DOHH2 (cell line): ENCODE results near the gene MARCHF9.
"Not testable (repeated sequence)": the region's sequence is repeated elsewhere in the genome, so short reads cannot be mapped to it uniquely, and the experiment has no call there.

Experiments used
- H3F3A ChIP-seq: fragments of 200-600 bp; sonication (generic), shearing (Covaris generic); 2 replicates; pipeline ENCODE4 v1.6.0; 2016; ENCODE audit warnings: antibody characterized with exemption, mild to moderate bottlenecking; ENCODE audit not compliant: control insufficient read depth, insufficient read depth
- H3K27ac ChIP-seq: fragments of 200-600 bp; sonication (generic); 2 replicates; pipeline ENCODE4 v1.5.1; 2014; ENCODE audit warnings: low read depth, mild to moderate bottlenecking, low read length, moderate library complexity
- H3K27me3 ChIP-seq: fragments of 200-600 bp; sonication (generic); 2 replicates; pipeline ENCODE4 v1.6.1; 2014; ENCODE audit warnings: mild to moderate bottlenecking, low read length, mixed read lengths; ENCODE audit not compliant: control insufficient read depth
- H3K36me3 ChIP-seq: fragments of 200-600 bp; sonication (generic); 2 replicates; pipeline ENCODE4 v1.6.1; 2014; ENCODE audit warnings: mild to moderate bottlenecking, low read length, moderate library complexity, mixed read lengths; ENCODE audit not compliant: control insufficient read depth
- H3K4me1 ChIP-seq: fragments of 200-600 bp; sonication (generic); 2 replicates; pipeline ENCODE4 v1.6.1; 2014; ENCODE audit warnings: mild to moderate bottlenecking, low read length, mixed read lengths; ENCODE audit not compliant: control insufficient read depth
- H3K4me2 ChIP-seq: fragments of 200-600 bp; sonication (generic); 2 replicates; pipeline ENCODE4 v1.6.0; 2014; ENCODE audit warnings: mild to moderate bottlenecking, low read length, moderate library complexity
- H3K4me3 ChIP-seq: fragments of 200-600 bp; sonication (generic); 2 replicates; pipeline ENCODE4 v1.5.1; 2014; ENCODE audit warnings: mild to moderate bottlenecking, low read length, mixed read lengths
- H3K79me2 ChIP-seq: fragments of 200-600 bp; sonication (generic); 2 replicates; pipeline ENCODE4 v1.6.1; 2014; ENCODE audit warnings: mild to moderate bottlenecking, low read length, mixed read lengths; ENCODE audit not compliant: control insufficient read depth
- H3K9me2 ChIP-seq: fragments of 200-600 bp; sonication (generic); replicated peaks from 2 replicates; pipeline ENCODE4 v1.6.1; 2014; ENCODE audit warnings: mild to moderate bottlenecking, low read length, mixed read lengths; ENCODE audit not compliant: control insufficient read depth
- H3K9me3 ChIP-seq: fragments of 200-600 bp; sonication (generic); 2 replicates; pipeline ENCODE4 v1.6.1; 2014; ENCODE audit warnings: antibody characterized with exemption, low read length, mixed read lengths; ENCODE audit not compliant: control insufficient read depth, insufficient read depth
- H4K20me1 ChIP-seq: fragments of 200-600 bp; sonication (generic); 2 replicates; pipeline ENCODE4 v1.6.0; 2014; ENCODE audit warnings: low read depth, mild to moderate bottlenecking, antibody characterized with exemption, low read length, moderate library complexity; ENCODE audit not compliant: control insufficient read depth, insufficient read depth
- EZH2phosphoT487 ChIP-seq: fragments of 200-600 bp; sonication (generic); IDR thresholded peaks from 2 replicates; pipeline ENCODE4 v1.6.1; 2017; ENCODE audit warnings: borderline replicate concordance, mild to moderate bottlenecking, antibody characterized with exemption, low read length, moderate library complexity, mixed read lengths
- TF ChIP-seq, protein P1 (sequence below): fragments of 200-600 bp; sonication (generic); IDR thresholded peaks from one replicate; pipeline ENCODE4 v1.5.1; 2014; ENCODE audit warnings: antibody characterized with exemption, mild to moderate bottlenecking, low read depth, low read length; ENCODE audit not compliant: poor library complexity, severe bottlenecking

MARCHF9 gene

DNA sequence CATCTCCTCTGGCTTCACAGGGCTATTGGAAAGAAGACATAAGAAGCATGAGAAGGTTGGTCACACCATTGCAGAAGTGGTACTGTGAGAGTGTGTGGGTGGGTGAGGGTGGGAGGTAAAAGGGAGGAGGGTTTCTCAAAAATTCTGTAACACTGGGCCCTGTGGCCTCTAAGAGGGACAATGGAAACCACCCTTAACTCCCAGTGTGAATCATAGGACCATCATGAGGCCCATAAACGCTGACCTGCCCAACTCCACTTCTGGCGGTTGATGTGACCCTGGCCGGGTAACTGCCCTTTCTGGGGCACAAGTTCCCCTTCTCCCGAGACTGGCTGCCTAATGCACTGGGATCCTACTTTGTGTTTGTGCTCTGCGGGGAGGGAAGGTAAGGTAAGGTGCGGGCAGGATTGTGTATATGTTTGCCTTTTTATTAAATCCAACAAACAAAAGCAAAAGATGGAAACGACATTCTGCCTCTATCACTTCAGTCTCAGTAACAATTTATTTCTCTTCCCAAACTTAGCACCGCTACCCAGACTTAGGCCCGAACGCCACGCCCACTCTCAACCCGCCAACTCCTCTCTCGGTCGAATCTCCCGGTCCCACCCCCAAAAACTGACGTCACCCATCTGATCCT lies 16.5 kb downstream of the MARCHF9 start:
- Histone ChIP-seq H3K36me3 (peaks cover 24% of the 10 kb centered on the region), H3K4me3 (peak overlapping the region; percentile 89), H3K27ac (peak overlapping the region; percentile 54), H3K4me1 (peaks cover 23% of the 10 kb centered on the region), H3K79me2 (peaks cover 11% of the 10 kb centered on the region), H3F3A (no peaks in the 10 kb centered on the region), H3K9me3 (no peaks in the 10 kb centered on the region), H4K20me1 (no peaks in the 10 kb centered on the region), H3K27me3 (peaks cover 7% of the 10 kb centered on the region), H3K4me2 (peak overlapping the region; percentile 88), H3K9me2 (no peaks in the 10 kb centered on the region)
- no peak for TF ChIP-seq EZH2phosphoT487
- TF ChIP-seq, protein P1, sequence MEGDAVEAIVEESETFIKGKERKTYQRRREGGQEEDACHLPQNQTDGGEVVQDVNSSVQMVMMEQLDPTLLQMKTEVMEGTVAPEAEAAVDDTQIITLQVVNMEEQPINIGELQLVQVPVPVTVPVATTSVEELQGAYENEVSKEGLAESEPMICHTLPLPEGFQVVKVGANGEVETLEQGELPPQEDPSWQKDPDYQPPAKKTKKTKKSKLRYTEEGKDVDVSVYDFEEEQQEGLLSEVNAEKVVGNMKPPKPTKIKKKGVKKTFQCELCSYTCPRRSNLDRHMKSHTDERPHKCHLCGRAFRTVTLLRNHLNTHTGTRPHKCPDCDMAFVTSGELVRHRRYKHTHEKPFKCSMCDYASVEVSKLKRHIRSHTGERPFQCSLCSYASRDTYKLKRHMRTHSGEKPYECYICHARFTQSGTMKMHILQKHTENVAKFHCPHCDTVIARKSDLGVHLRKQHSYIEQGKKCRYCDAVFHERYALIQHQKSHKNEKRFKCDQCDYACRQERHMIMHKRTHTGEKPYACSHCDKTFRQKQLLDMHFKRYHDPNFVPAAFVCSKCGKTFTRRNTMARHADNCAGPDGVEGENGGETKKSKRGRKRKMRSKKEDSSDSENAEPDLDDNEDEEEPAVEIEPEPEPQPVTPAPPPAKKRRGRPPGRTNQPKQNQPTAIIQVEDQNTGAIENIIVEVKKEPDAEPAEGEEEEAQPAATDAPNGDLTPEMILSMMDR: no peak

DNA sequence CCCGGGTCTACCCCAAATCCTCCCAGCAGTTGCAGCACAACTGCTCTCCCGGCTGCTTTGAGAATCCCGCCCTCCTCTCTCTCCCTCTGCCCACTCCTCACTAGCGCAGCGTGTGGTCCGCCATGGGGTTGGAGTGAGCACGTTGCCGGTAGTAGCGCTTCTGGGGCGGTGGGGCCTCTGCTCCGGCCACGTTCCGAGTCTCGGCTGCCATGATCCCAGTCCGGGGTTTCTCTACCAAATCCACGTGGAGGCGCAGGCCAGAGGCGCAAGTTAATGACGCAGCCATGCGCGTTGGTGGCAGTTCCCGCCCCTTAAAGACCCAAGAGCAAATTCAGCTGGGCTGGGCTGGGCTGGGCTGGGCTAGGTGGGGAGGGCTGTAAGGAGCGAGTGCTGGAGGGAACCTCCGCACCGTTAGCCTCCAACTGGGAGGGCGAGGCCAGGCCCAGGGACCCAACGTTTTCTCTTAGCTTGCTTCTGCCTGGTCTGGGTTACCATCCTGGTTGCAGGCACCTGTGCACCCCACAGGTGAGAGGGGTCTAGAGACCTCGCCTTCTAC lies 17.0 kb downstream of the MARCHF9 start, which contains the start of gene METTL1:
TSS of gene METTL1 (minus strand) at position 233 of the 556 bp plus-strand sequence. CDS start at position 211, 22 bp downstream.
- H3K4me1 ChIP-seq: peaks cover 18% of the 10 kb centered on the region
- H3K27ac ChIP-seq: peak within 1 kb of the TSS; percentile 54
- H3F3A ChIP-seq: no peaks in the 10 kb centered on the region
- no peaks in the 10 kb centered on the region for H4K20me1 ChIP-seq
- H3K79me2 ChIP-seq: peaks cover 11% of the 10 kb centered on the region
- H3K9me2 ChIP-seq: no peaks in the 10 kb centered on the region
- no peaks in the 10 kb centered on the region for H3K9me3 ChIP-seq
- peak within 1 kb of the TSS; percentile 88 for H3K4me2 ChIP-seq
- H3K4me3 ChIP-seq: peak within 1 kb of the TSS; percentile 89
- TF ChIP-seq, protein P1: no peak
- no peak for TF ChIP-seq EZH2phosphoT487
- peaks cover 24% of the 10 kb centered on the region for H3K36me3 ChIP-seq
- H3K27me3 ChIP-seq: peaks cover under 1% of the 10 kb centered on the region

DNA sequence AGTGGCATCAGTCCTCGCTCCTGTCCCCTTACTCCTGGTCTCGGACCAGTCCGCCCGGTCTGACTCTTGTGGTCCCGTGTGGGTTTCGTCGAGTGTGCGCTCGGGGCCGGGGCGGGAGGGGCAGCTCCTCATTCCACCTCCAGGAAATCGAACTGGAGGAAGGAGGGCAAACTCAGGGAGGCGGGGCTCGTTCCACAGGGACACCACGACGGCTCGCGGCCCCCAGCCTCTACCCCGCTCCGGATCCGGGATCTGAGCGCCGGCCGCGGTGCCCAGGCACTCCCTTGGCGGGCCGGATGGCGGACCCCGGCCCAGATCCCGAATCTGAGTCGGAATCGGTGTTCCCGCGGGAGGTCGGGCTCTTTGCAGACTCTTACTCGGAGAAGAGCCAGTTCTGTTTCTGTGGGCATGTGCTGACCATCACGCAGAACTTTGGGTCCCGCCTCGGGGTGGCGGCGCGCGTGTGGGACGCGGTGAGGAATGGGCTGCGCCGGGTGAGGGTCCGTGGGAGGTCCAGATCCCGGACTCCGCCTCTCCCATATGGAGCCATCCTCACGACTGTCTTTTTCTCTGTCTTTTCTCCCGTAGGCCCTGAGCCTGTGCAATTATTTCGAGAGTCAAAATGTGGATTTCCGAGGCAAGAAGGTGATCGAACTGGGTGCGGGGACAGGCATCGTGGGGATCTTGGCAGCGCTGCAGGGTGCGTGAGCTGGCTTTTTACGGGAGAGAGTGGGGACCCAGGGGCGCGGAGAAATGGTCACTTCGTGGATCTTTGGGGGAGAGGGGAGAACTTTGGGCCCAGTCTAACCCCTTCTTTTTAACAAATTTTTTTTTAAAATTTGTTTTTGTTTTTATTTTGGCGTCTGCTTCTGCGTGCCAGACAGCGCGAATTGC lies 17.8 kb downstream of the MARCHF9 start, which contains the start of gene EEF1AKMT3:
TSS of gene EEF1AKMT3 (plus strand) at position 186 of the 894 bp plus-strand sequence. CDS start at position 297, 111 bp downstream.
- peaks cover 11% of the 10 kb centered on the region for H3K79me2 ChIP-seq
- peaks cover 15% of the 10 kb centered on the region for H3K4me1 ChIP-seq
- no peaks in the 10 kb centered on the region for H4K20me1 ChIP-seq
- peak within 1 kb of the TSS; percentile 89 for H3K4me3 ChIP-seq
- peak within 1 kb of the TSS; percentile 88 for H3K4me2 ChIP-seq
- TF ChIP-seq EZH2phosphoT487: no peak
- TF ChIP-seq, protein P1: no peak
- H3K27ac ChIP-seq: peak within 1 kb of the TSS; percentile 54
- peaks cover 24% of the 10 kb centered on the region for H3K36me3 ChIP-seq
- H3F3A ChIP-seq: no peaks in the 10 kb centered on the region
- no peaks in the 10 kb centered on the region for H3K9me2 ChIP-seq
- no peaks in the 10 kb centered on the region for H3K27me3 ChIP-seq
- H3K9me3 ChIP-seq: no peaks in the 10 kb centered on the region

DNA sequence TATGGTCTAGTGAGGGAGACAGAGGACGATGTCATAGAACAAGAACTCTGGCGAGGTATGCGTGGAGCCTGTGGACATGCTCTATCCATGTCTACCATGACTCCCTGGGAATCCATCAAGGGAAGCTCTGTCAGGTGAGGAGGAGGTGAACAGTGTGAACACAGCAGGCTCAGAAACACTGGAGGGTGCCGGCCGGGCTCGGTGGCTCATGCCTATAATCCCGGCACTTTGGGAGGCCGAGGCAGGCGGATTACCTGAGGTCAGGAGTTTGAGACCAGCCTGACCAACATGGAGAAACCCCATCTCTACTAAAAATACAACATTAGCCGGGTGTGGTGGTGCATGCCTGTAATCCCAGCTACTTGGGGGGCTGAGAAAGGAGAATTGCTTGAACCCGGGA lies 19.7 kb downstream of the MARCHF9 start:
- H3K4me1 ChIP-seq: peaks cover 15% of the 10 kb centered on the region
- H4K20me1 ChIP-seq, H3K9me3 ChIP-seq, H3K27ac ChIP-seq, H3K4me3 ChIP-seq, H3K9me2 ChIP-seq, H3K27me3 ChIP-seq, H3F3A ChIP-seq, H3K4me2 ChIP-seq: not testable (repeated sequence)
- peaks cover 11% of the 10 kb centered on the region for H3K79me2 ChIP-seq
- peaks cover 14% of the 10 kb centered on the region for H3K36me3 ChIP-seq
